Measurements from ENCODE around the gene GRAMD4.

Gene GRAMD4

DNA sequence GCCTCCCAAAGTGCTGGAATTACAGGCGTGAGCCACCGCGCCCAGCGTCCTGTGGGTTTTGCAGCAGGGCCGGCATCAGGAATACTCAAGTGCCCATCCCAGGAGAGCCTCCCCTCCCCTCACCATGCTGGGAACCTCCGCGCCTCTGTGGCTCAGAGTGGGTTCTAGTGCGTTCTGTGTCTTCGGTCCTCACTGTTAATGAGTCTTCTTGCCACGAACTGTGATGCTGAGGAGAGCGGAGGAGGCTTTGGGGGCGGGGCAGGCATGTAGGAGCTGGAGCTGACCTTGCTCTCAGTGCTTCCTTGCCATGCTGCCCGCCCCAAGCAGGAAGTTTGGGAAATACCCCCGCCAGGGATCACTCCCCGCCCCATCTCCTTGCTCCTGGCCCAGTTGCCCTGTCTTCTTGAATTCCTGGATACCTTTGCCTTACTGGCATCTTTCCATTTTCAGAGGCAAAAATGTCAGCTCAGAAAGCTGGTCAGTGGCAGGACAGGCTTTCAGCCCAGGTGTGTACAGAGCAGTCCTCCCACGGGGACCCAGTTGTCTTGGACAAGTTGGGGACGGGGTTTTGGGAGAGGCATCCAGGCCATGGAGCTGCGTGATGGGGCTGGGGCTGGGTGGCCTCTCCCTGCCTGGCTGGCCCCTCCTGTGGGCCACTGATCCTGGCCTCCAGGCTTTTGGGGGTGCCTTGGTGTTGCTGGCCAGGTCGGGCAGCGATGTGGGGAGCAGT, 5.1 kb downstream of the GRAMD4 start:
- Histone ChIP-seq H3K27me3 (ENCODE audit: control insufficient read depth, low read length) (no peaks in the 10 kb centered on the region), H3K36me3 (ENCODE audit: control insufficient read depth, low read length) (no peaks in the 10 kb centered on the region), H3K79me2 (ENCODE audit: control insufficient read depth, low read length) (peaks cover 33% of the 10 kb centered on the region), H3K4me1 (ENCODE audit: control insufficient read depth, low read length) (peaks cover 22% of the 10 kb centered on the region), H4K20me1 (ENCODE audit: control insufficient read depth, insufficient read depth, low read depth, low read length) (peaks cover 4% of the 10 kb centered on the region; the same call in 1 of the 2 replicates), H3K9me3 (ENCODE audit: control insufficient read depth, insufficient read depth, low read length) (no peaks in the 10 kb centered on the region), H3K4me2 (ENCODE audit: low read length) (no peak overlapping the region), H3F3A (ENCODE audit: control insufficient read depth, insufficient read depth) (peaks cover 6% of the 10 kb centered on the region; the same call in 1 of the 2 replicates), H3K4me3 (ENCODE audit: low read length) (no peak overlapping the region), H3K9me2 (replicated peaks; ENCODE audit: control insufficient read depth, low read length) (no peaks in the 10 kb centered on the region), H3K27ac (ENCODE audit: low read depth, low read length) (no peak overlapping the region)
- no peak for TF ChIP-seq EZH2phosphoT487 (IDR thresholded peaks at IDR 0.05; ENCODE audit: borderline replicate concordance, low read length)
- TF ChIP-seq, protein P1, sequence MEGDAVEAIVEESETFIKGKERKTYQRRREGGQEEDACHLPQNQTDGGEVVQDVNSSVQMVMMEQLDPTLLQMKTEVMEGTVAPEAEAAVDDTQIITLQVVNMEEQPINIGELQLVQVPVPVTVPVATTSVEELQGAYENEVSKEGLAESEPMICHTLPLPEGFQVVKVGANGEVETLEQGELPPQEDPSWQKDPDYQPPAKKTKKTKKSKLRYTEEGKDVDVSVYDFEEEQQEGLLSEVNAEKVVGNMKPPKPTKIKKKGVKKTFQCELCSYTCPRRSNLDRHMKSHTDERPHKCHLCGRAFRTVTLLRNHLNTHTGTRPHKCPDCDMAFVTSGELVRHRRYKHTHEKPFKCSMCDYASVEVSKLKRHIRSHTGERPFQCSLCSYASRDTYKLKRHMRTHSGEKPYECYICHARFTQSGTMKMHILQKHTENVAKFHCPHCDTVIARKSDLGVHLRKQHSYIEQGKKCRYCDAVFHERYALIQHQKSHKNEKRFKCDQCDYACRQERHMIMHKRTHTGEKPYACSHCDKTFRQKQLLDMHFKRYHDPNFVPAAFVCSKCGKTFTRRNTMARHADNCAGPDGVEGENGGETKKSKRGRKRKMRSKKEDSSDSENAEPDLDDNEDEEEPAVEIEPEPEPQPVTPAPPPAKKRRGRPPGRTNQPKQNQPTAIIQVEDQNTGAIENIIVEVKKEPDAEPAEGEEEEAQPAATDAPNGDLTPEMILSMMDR (IDR thresholded peaks at IDR 0.05; ENCODE audit: low read depth, low read length, poor library complexity, severe bottlenecking), result no peak

DNA sequence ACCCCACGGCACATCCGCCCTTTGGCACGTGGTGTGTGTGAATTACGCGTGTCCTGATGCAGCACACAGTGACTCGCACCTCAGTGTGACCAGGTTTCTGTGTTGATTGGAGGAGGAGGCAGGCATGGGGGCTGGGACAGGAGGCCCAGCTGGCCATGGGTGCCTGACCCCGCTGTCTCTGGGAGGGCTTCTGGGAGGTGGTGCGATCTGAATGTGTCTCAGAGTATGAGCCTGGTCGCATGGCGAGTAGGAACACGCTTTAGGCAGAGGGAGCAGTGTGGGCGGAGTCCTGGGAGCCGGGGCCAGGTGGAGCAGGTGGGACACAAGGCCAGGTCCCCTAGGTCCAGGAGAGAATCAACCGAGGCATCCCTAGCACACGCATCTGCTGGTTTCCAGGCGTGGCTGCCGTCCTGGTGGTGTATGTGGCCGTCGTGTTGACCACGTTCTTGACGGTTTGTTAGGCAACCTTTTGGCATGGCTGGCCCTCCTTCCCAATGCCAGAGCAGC, 5.7 kb downstream of the GRAMD4 start:
- Histone ChIP-seq H3K4me1 (ENCODE audit: control insufficient read depth, low read length) (peaks cover 22% of the 10 kb centered on the region), H3K4me3 (ENCODE audit: low read length) (no peak overlapping the region), H3K27me3 (ENCODE audit: control insufficient read depth, low read length) (no peaks in the 10 kb centered on the region), H3K36me3 (ENCODE audit: control insufficient read depth, low read length) (no peaks in the 10 kb centered on the region), H3K27ac (ENCODE audit: low read depth, low read length) (no peak overlapping the region), H3F3A (ENCODE audit: control insufficient read depth, insufficient read depth) (peaks cover 6% of the 10 kb centered on the region; the same call in 1 of the 2 replicates), H3K4me2 (ENCODE audit: low read length) (no peak overlapping the region), H3K9me2 (replicated peaks; ENCODE audit: control insufficient read depth, low read length) (no peaks in the 10 kb centered on the region), H4K20me1 (ENCODE audit: control insufficient read depth, insufficient read depth, low read depth, low read length) (peaks cover 4% of the 10 kb centered on the region; the same call in 1 of the 2 replicates), H3K79me2 (ENCODE audit: control insufficient read depth, low read length) (peaks cover 28% of the 10 kb centered on the region), H3K9me3 (ENCODE audit: control insufficient read depth, insufficient read depth, low read length) (no peaks in the 10 kb centered on the region)
- no peak for TF ChIP-seq EZH2phosphoT487 (IDR thresholded peaks at IDR 0.05; ENCODE audit: borderline replicate concordance, low read length)
- TF ChIP-seq, protein P1 (IDR thresholded peaks at IDR 0.05; ENCODE audit: low read depth, low read length, poor library complexity, severe bottlenecking), result no peak

DNA sequence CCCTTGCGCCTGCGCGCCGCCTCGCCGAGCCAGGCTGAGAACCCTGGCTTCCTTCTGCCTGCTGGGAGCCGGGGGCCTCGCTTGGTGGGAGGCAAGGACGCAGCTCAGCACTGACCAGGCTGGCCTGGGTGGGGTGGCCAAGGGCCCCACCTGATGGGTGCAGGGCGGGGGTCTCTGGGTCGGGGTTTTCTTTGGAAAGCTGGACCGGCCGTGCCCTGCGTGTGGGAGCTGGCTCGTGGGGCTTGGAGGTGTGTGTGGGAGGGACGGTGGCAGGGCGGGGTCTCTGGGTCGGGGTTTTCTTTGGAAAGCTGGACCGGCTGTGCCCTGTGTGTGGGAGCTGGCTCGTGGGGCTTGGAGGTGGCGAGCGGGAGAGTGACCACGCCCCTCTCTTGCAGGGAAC, 6.2 kb downstream of the GRAMD4 start:
- Histone ChIP-seq H3K9me2 (replicated peaks; ENCODE audit: control insufficient read depth, low read length) (no peaks in the 10 kb centered on the region), H3K4me1 (ENCODE audit: control insufficient read depth, low read length) (peaks cover 22% of the 10 kb centered on the region), H3F3A (ENCODE audit: control insufficient read depth, insufficient read depth) (peaks cover 6% of the 10 kb centered on the region; the same call in 1 of the 2 replicates), H4K20me1 (ENCODE audit: control insufficient read depth, insufficient read depth, low read depth, low read length) (peaks cover 4% of the 10 kb centered on the region; the same call in 1 of the 2 replicates), H3K79me2 (ENCODE audit: control insufficient read depth, low read length) (peaks cover 25% of the 10 kb centered on the region), H3K27ac (ENCODE audit: low read depth, low read length) (no peak overlapping the region), H3K4me3 (ENCODE audit: low read length) (no peak overlapping the region), H3K4me2 (ENCODE audit: low read length) (no peak overlapping the region), H3K36me3 (ENCODE audit: control insufficient read depth, low read length) (no peaks in the 10 kb centered on the region), H3K27me3 (ENCODE audit: control insufficient read depth, low read length) (no peaks in the 10 kb centered on the region), H3K9me3 (ENCODE audit: control insufficient read depth, insufficient read depth, low read length) (no peaks in the 10 kb centered on the region)
- TF ChIP-seq EZH2phosphoT487 (IDR thresholded peaks at IDR 0.05; ENCODE audit: borderline replicate concordance, low read length), result no peak
- TF ChIP-seq, protein P1 (IDR thresholded peaks at IDR 0.05; ENCODE audit: low read depth, low read length, poor library complexity, severe bottlenecking), result no peak
